Transverse colon (tissue), 4 donors: Measurements from ENCODE around the gene DIP2A.

Source experiments
- CTCF ChIP-seq, 5 experiments: fragments of 200-600 bp in 3 of 5; fragments of 450-650 bp in 2 of 5; sonication (generic) in 3 of 5; IDR thresholded peaks; 1 replicate in 2 of 5; 2 replicates in 3 of 5; pipeline ENCODE4 v1.5.1; 2016 to 2017; ENCODE audit warnings: antibody characterized with exemption in 5 of 5, inconsistent platforms in 3 of 5, mild to moderate bottlenecking in 2 of 5, moderate library complexity in 1 of 5
- POLR2A ChIP-seq: fragments of 450-650 bp; IDR thresholded peaks from one replicate; pipeline ENCODE4 v1.6.1; 2016; ENCODE audit warnings: antibody characterized with exemption, mild to moderate bottlenecking, moderate library complexity
- POLR2AphosphoS5 ChIP-seq, 3 donors: sonication (generic); formaldehyde crosslinking; IDR thresholded peaks; one replicate each; pipeline ENCODE4 v1.6.1; 2016; ENCODE audit warnings: antibody characterized with exemption in 3 of 3

GRCh38 chr21:46585191-46585953, 126.7 kb downstream of the DIP2A start:
- TF ChIP-seq POLR2AphosphoS5 (IDR thresholded peaks at IDR 0.05) (no peak), CTCF (IDR thresholded peaks at IDR 0.05) (no peak), POLR2A (no peak)
